Measurements from ENCODE around the gene FSD1L. TPM values are rescaled to one million over a fixed set of nuclear protein-coding genes. Genes with fewer than 3 reads are reported as not detected.

The FSD1L gene
- total RNA-seq (1 to 10 TPM; 3.2 TPM), total RNA-seq (7.4 to 7.7 reads per million in 2 donors)

DNA sequence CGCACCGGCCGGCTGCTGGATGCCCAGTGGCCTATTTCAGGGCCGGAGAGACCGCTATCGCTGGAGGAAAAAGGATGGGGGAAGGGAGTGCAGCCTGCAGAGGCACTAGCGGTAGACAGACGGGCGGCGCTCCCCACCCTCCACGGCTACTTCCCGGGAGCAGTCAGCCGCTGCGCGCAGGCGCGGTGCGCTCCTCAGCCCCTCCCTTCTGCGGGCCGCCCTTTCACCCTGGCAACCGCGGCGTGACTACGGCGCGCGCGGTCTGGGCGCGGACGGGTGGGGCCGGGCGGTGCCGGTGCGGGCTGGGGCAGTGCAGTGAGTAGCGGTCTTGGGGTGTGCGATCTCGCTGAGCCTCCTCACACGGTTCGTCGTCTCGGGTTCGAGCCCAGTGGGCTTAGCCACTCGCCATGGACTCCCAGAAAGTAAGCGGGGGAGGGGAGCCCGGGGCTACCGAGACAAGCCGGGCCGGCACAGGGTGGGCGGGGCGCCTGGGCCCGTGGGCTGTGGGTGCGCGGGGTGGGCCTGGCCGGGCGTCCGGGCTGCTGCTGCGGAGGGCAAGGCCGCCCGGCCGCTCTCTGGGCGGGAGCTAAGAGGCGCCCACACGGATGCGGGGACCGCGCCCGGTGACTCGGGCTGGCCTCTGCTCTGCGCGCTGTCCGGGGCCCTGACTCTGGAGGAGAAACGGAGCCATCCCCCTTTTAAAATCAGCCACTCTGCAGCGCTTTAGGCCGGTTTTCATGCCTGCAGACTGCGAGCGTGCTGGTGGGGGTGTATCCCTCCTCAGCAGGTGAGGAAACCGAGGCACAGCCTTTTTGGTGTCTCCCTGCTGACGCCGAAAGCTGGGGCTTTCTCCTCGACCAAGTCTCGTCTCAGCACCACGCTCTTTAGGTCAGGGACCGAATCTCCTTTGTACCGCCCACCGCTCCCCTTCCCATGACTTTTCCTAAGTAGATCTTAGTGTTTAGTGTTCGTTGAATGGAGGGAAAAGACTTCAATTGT is at the start of gene FSD1L:
FSD1L (plus strand) TSS at position 221 of the 999 bp plus-strand sequence; CDS start at position 408, 187 bp downstream.
- DNase-seq: peak; percentile 61 to 70 (median 66)
- H3K27me3 Mint-ChIP-seq: no peaks in the 10 kb centered on the region
- H3K9me3 ChIP-seq (ENCODE audit: control insufficient read depth, low read length, poor library complexity, severe bottlenecking): no peaks in the 10 kb centered on the region
- H3K4me1 Mint-ChIP-seq: peaks cover 15% of the 10 kb centered on the region
- peak within 1 kb of the TSS; percentile 90 for H3K4me3 Mint-ChIP-seq
- H3K36me3 Mint-ChIP-seq (ENCODE audit: low read depth): no peaks in the 10 kb centered on the region
- ATAC-seq: peak; percentile 95
- peak within 1 kb of the TSS; percentile 54 for H3K27ac Mint-ChIP-seq

DNA sequence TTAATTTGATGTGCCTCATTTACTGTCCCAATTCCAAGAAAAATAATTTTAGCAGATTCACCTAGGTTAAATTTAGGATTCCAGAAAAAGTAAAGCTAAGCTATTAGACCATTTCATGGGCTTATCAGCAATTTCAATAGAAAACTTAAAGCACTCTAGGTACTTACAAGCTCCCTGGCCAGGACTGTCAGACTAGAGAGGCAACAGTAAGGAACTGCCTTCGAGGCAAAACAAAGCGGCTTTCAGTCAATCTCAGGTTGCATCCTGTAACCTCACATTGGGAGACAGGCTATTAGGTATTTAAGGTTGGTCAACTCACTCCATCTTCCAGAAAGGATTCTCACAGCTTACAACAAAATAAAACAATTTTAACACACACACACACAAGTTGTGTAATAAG is 48.7 kb upstream of the FSD1L start:
- no peak overlapping the region for H3K4me3 Mint-ChIP-seq
- H3K4me1 Mint-ChIP-seq: peaks cover 15% of the 10 kb centered on the region
- no peak for DNase-seq
- no peak for ATAC-seq
- H3K36me3 Mint-ChIP-seq (ENCODE audit: low read depth): peaks cover 3% of the 10 kb centered on the region
- H3K27me3 Mint-ChIP-seq: peaks cover 51% of the 10 kb centered on the region
- no peak overlapping the region for H3K27ac Mint-ChIP-seq
- no peaks in the 10 kb centered on the region for H3K9me3 ChIP-seq (ENCODE audit: control insufficient read depth, low read length, poor library complexity, severe bottlenecking)

DNA sequence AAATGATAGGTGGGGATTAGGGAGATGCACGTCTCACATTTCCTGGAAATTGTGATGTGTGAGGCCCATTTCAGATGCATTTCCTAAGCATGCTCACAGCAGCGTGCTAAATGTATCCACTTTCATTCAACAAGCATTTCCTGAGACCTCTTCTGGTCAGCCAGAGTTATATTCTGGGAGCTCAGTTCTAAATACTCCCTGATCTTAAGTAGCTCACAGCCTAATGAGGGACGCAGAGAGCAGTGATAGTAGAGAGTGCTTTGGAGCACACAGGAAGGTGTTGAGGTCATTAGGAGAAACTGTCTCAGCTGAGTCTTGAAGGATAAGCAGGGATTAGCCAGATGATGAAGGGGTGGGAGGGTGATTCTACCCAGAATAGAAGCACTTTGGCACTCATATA is 46.2 kb upstream of the FSD1L start:
- no peaks in the 10 kb centered on the region for H3K9me3 ChIP-seq (ENCODE audit: control insufficient read depth, low read length, poor library complexity, severe bottlenecking)
- DNase-seq (no peak), ATAC-seq (no peak)
- Mint-ChIP-seq H3K27ac (no peak overlapping the region), H3K36me3 (ENCODE audit: low read depth) (peaks cover 3% of the 10 kb centered on the region), H3K4me3 (no peak overlapping the region), H3K27me3 (peaks cover 56% of the 10 kb centered on the region), H3K4me1 (peaks cover 36% of the 10 kb centered on the region)

DNA sequence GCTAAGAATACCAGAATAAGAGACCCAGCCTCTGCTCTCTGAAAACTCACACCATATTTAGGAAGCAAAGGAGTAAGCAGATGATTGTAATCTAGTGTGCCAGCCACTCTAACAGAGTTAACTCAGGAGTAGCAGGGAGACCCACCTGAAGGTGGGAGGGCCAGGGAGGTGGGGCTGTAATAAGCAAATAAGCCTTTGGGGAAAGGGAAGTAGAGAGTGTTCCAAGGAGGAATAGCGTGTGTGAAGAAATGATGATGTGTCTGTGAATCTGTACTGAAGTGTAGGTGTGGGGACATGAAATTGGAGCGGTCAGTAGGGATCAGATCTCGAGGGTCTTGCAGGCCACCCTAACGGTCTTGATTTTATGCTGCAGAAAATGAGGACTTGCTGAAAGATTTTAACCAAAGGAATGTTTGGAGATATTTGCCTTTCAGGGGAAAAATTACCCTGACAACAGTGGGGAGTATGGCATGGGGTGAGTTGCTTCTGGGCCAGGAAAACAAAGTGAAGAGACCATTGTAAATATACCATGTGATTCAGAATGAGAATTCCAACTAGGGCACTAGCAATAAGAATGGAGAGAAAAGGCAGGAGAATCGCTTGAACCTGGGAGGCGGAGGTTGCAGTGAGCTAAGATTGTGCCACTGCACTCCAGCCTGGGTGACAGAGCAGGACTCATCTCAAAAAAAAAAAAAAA is 44.1 kb upstream of the FSD1L start:
- Mint-ChIP-seq H3K27ac (no peak overlapping the region), H3K4me3 (peak overlapping the region; percentile 31), H3K36me3 (ENCODE audit: low read depth) (peaks cover 3% of the 10 kb centered on the region), H3K4me1 (peaks cover 36% of the 10 kb centered on the region), H3K27me3 (peaks cover 42% of the 10 kb centered on the region)
- H3K9me3 ChIP-seq (ENCODE audit: control insufficient read depth, low read length, poor library complexity, severe bottlenecking): no peaks in the 10 kb centered on the region
- no peak for DNase-seq
- ATAC-seq: no peak

DNA sequence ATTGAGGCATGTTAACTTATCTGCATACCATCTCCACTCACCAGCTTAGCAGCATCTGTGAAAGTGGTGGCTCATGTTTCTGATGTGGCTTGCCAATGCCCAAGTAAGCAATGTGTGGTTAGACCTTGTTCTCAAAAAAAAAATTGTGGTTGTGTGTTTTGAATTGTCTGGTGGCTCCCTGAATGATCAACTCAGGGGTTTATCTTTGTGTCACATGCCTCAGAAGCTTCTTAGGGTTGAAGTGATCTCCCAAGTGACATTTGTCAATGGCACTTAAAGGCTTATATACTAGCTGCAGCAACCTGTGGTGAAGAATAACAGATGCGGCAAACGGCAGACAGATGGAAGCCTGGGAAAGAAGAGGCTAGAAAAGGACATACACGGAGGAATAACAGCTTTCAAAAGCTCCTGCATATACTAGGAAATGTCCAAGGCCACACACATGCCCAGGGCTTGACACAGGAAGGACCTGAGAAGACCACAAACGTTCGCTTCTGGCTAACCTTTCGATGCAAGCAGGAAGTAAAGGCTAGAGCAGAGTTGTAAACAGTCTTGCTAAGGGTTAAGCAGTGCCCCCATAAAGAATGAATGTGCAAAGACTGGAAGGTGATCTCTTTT is 42.2 kb upstream of the FSD1L start:
- peaks cover 42% of the 10 kb centered on the region for H3K27me3 Mint-ChIP-seq
- ATAC-seq: peak; percentile 97
- no peak overlapping the region for H3K27ac Mint-ChIP-seq
- peaks cover 3% of the 10 kb centered on the region for H3K36me3 Mint-ChIP-seq (ENCODE audit: low read depth)
- H3K4me3 Mint-ChIP-seq: peak overlapping the region; percentile 64
- no peaks in the 10 kb centered on the region for H3K9me3 ChIP-seq (ENCODE audit: control insufficient read depth, low read length, poor library complexity, severe bottlenecking)
- peak in 2 of 3 donors; percentile 24 for DNase-seq
- peaks cover 36% of the 10 kb centered on the region for H3K4me1 Mint-ChIP-seq

DNA sequence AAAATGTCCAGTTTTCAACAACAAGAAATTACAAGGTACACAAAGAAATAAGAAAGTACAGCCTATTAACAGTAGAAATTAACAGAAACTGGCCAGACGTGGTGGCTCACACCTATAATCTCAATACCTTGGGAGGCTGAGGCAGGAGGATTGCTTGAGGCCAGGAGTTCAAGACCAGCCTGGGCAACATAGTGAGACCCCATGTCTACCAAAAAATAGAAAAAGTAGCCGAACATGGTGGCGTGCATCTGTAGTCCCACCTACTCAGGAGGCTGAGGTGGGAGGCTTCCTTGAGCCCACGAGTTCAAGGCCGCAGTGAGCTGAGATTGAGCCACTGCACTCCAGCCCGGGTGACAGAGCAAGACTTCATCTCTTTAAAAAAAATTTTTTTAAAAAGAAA is 41.5 kb upstream of the FSD1L start:
- H3K4me1 Mint-ChIP-seq: peaks cover 36% of the 10 kb centered on the region
- H3K9me3 ChIP-seq (ENCODE audit: control insufficient read depth, low read length, poor library complexity, severe bottlenecking): no peaks in the 10 kb centered on the region
- H3K36me3 Mint-ChIP-seq (ENCODE audit: low read depth): peaks cover 3% of the 10 kb centered on the region
- no peak for DNase-seq
- H3K4me3 Mint-ChIP-seq: no peak overlapping the region
- peaks cover 42% of the 10 kb centered on the region for H3K27me3 Mint-ChIP-seq
- H3K27ac Mint-ChIP-seq: no peak overlapping the region
- no peak for ATAC-seq

DNA sequence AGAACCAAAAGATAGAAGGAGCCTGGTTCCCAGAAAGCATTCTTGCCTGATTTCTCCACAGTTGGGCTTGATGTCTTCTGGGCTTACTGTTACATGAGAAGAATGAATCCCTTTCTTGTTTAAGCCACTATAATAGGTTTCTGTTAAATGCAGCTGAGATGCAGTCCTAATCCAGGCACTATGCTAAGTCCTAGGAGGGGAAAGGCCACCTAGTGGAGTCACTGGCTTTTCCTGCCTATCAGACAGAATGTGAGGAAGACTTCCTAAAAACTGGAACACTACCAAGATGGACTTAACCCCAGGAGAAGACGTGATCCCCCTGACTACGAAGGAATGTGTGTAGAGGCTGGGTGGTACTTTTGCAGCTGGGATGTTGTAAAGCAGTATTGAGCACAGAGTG is 34.3 kb upstream of the FSD1L start:
- H3K27ac Mint-ChIP-seq: no peak overlapping the region
- ATAC-seq: no peak
- H3K36me3 Mint-ChIP-seq (ENCODE audit: low read depth): no peaks in the 10 kb centered on the region
- DNase-seq: no peak
- no peak overlapping the region for H3K4me3 Mint-ChIP-seq
- peaks cover 7% of the 10 kb centered on the region for H3K4me1 Mint-ChIP-seq
- H3K27me3 Mint-ChIP-seq: peaks cover 25% of the 10 kb centered on the region
- H3K9me3 ChIP-seq (ENCODE audit: control insufficient read depth, low read length, poor library complexity, severe bottlenecking): no peaks in the 10 kb centered on the region

DNA sequence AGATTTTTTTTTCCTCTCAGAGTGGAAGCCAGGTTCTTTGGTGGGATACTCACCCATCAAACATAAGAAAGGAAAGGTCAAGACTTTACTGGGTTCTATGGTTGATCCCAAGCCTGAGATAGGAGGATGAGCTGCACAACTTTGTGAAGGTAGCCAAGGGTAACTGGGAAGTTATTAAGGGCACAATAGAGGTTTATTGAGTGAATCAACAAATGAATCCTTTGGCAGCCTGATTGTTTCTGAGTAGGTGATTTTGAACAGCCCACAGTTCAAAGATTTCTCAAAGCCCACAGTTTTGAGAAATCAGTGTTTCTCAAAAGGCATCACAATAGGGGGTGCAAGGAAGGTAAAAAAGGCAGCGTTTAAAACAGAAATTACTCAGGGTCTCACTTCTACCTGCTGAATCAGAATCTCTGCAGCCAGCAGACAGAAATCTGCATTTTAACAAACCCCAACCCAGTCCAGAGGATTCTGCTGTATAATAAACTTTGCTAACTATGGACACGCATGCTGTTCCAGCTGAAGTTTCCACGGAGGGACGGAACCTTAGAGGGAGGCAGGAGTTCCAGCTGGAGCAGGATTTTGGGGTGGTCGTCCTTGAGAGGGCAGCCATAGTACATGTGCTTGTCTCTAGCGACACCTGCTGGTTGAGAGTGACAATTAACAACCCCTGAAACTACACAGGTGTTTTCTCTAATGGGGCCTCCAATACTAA is 32.7 kb upstream of the FSD1L start:
- DNase-seq: peak; percentile 21 to 51 (median 23)
- H3K4me1 Mint-ChIP-seq: peaks cover 7% of the 10 kb centered on the region
- no peaks in the 10 kb centered on the region for H3K36me3 Mint-ChIP-seq (ENCODE audit: low read depth)
- H3K9me3 ChIP-seq (ENCODE audit: control insufficient read depth, low read length, poor library complexity, severe bottlenecking): no peaks in the 10 kb centered on the region
- H3K27me3 Mint-ChIP-seq: peaks cover 25% of the 10 kb centered on the region
- H3K27ac Mint-ChIP-seq: no peak overlapping the region
- H3K4me3 Mint-ChIP-seq: no peak overlapping the region
- peak; percentile 78 for ATAC-seq

DNA sequence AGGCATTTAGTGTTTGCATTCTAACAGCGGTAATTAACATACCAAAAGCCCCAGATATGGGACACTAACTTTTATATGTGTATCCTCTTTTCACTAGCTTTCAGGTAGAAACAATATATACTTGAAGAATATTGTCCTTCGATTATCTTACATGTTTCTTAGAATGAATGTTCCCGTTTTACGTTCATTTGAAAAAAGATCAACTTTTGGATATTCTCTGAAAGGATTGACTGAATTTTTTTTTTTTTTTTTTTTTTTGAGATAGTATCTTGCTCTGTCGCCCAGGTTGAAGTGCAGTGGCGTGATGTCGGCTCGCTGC is 32.2 kb upstream of the FSD1L start:
- peaks cover 25% of the 10 kb centered on the region for H3K27me3 Mint-ChIP-seq
- DNase-seq: no peak
- H3K36me3 Mint-ChIP-seq (ENCODE audit: low read depth): no peaks in the 10 kb centered on the region
- no peak overlapping the region for H3K4me3 Mint-ChIP-seq
- peaks cover 7% of the 10 kb centered on the region for H3K4me1 Mint-ChIP-seq
- ATAC-seq: no peak
- H3K9me3 ChIP-seq (ENCODE audit: control insufficient read depth, low read length, poor library complexity, severe bottlenecking): no peaks in the 10 kb centered on the region
- no peak overlapping the region for H3K27ac Mint-ChIP-seq

DNA sequence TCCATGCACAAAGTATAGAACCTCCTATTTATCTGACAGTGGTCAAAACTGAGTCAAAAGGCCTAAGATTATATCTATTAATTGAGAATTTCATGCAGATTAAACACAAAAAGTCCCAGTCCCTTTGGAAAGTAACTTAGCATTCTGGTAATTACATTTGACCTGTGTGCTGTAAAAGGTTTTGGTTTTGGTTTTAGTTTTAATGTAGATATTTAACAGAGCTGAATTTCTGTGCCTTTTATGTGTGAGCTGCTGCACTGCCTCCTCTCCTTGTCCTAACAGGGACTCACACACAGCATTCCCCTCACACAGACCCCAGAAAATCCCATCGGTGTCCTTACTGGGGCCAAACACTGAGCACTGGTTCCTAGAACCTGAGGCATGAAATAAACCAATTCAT is 31.0 kb upstream of the FSD1L start:
- DNase-seq (no peak), ATAC-seq (no peak)

DNA sequence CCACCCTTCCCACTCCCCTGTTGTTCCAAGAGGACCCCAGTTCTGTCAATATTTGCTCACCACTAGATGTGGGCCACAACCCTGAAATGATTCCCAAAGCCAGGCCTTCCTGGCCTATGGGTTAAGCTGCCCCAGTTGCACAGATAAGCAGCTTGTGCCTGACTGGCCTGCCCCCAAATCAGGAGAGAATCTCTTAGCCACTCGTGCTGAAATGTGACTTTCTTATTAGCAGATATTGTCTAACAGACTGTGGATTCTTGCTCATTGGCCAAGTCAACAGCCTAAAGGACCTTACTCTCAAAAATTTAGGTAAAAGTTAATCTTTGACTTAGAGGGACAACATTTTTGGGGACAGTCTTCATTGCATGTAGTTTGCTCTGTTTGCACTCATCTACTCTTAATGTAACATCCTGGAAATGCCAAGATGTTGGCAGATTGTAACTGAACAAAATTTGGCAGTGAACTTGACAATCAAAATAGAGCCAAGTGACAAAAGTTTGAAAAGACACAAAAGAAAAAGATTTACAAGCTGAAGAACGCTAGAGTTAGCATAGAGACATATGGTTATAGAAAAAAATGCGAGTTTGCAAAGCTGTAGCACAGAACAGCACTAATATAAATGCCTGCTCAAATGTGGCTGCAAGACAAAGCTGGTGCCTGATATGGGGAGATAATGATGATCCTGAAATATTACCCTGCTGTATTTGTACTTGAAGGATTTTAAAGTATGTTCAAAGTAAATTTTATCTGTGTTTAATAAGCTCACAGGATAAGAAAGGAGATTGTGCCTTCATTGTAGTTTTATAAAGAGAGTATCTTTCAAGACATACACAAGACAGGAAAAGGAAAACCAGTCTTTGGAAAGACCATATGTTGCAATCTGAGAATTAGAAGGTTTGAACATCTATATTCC is 29.0 kb upstream of the FSD1L start:
- H3K27ac Mint-ChIP-seq: no peak overlapping the region
- ATAC-seq: no peak
- no peaks in the 10 kb centered on the region for H3K9me3 ChIP-seq (ENCODE audit: control insufficient read depth, low read length, poor library complexity, severe bottlenecking)
- peaks cover 7% of the 10 kb centered on the region for H3K4me1 Mint-ChIP-seq
- peaks cover 10% of the 10 kb centered on the region for H3K27me3 Mint-ChIP-seq
- no peak overlapping the region for H3K4me3 Mint-ChIP-seq
- no peak for DNase-seq
- H3K36me3 Mint-ChIP-seq (ENCODE audit: low read depth): no peaks in the 10 kb centered on the region

More for the DNA sequence above, 31.0 kb upstream of the FSD1L start:
- no peak overlapping the region for H3K27ac Mint-ChIP-seq
- H3K27me3 Mint-ChIP-seq: peaks cover 25% of the 10 kb centered on the region
- H3K9me3 ChIP-seq (ENCODE audit: control insufficient read depth, low read length, poor library complexity, severe bottlenecking): no peaks in the 10 kb centered on the region
- H3K4me3 Mint-ChIP-seq: no peak overlapping the region
- H3K4me1 Mint-ChIP-seq: peaks cover 7% of the 10 kb centered on the region
- no peaks in the 10 kb centered on the region for H3K36me3 Mint-ChIP-seq (ENCODE audit: low read depth)

Measured in T-helper 17 cell (primary cell).